ENCODE measurements around the gene CBFA2T3.

GRCh38 chr16:88922826-88923410, 54.1 kb downstream of the CBFA2T3 start:
- no peak for TF ChIP-seq CTCF (IDR thresholded peaks at IDR 0.05; ENCODE audit: borderline replicate concordance, extremely low read depth, low read length, poor library complexity, severe bottlenecking)
- TF ChIP-seq EZH2 (IDR thresholded peaks at IDR 0.05; ENCODE audit: borderline replicate concordance, low read depth, low read length, severe bottlenecking): no peak

Measured in DND-41 (cell line).